ENCODE data around the gene CATSPER1. TPM values are rescaled to one million over a fixed set of nuclear protein-coding genes. Genes with fewer than 3 reads are reported as not detected.

The CATSPER1 gene
- polyA plus RNA-seq, 3 donors from 2014 or later: 17.2 to 41.1 (median 20.8) TPM

GRCh38 chr11:66064571-66064970, 38.3 kb upstream of the CATSPER1 start:
- Mint-ChIP-seq H3K27ac (peak overlapping the region in 2 of 6 donors; percentile 20 to 28), H3K4me3 (no peak overlapping the region), H3K27me3 (ENCODE audit: low read depth in 3 of 3) (peaks cover 4 to 11% (median 4%) of the 10 kb centered on the region in 3 donors), H3K4me1 (peaks cover 21 to 47% of the 10 kb centered on the region in 2 donors), H3K9me3 (no peaks in the 10 kb centered on the region), H3K36me3 (peaks cover 42 to 66% (median 53%) of the 10 kb centered on the region in 3 donors)
- no peak for DNase-seq

- Mint-ChIP-seq H3K4me1 (peaks cover 14 to 40% of the 10 kb centered on the region in 2 donors), H3K27me3 (ENCODE audit: low read depth in 3 of 3) (peaks cover 0 to 6% (median 5%) of the 10 kb centered on the region in 3 donors), H3K27ac (peak overlapping the region in 2 of 6 donors; percentile 3 to 43), H3K4me3 (no peak overlapping the region), H3K9me3 (no peaks in the 10 kb centered on the region), H3K36me3 (peaks cover 45 to 69% (median 55%) of the 10 kb centered on the region in 3 donors)
- no peak for DNase-seq
Measured at GRCh38 chr11:66063900-66064299, 37.6 kb upstream of the CATSPER1 start.

- H3K36me3 Mint-ChIP-seq: peaks cover 47 to 78% (median 58%) of the 10 kb centered on the region in 3 donors
Measured at GRCh38 chr11:66062408-66062807, 36.1 kb upstream of the CATSPER1 start.

GRCh38 chr11:66061268-66061667, 35.0 kb upstream of the CATSPER1 start:
- DNase-seq: no peak
- Mint-ChIP-seq H3K4me1 (peaks cover 0 to 22% of the 10 kb centered on the region in 2 donors), H3K4me3 (no peak overlapping the region), H3K9me3 (no peaks in the 10 kb centered on the region), H3K27ac (peak overlapping the region in 3 of 6 donors; percentile 2 to 63 (median 2)), H3K36me3 (peaks cover 45 to 74% (median 51%) of the 10 kb centered on the region in 3 donors), H3K27me3 (ENCODE audit: low read depth in 3 of 3) (peaks cover 0 to 5% (median 0%) of the 10 kb centered on the region in 3 donors)

More at GRCh38 chr11:66062408-66062807, 36.1 kb upstream of the CATSPER1 start:
- H3K27me3 Mint-ChIP-seq (ENCODE audit: low read depth in 3 of 3): peaks cover 0 to 5% (median 0%) of the 10 kb centered on the region in 3 donors
- DNase-seq: no peak
- peak overlapping the region in 1 of 6 donors; percentile 9 for H3K27ac Mint-ChIP-seq
- H3K4me3 Mint-ChIP-seq: no peak overlapping the region
- H3K4me1 Mint-ChIP-seq: peaks cover 2 to 28% of the 10 kb centered on the region in 2 donors
- no peaks in the 10 kb centered on the region for H3K9me3 Mint-ChIP-seq

GRCh38 chr11:66059966-66060680, 33.8 kb upstream of the CATSPER1 start:
- Mint-ChIP-seq H3K4me3 (no peak overlapping the region), H3K36me3 (peaks cover 41 to 74% (median 48%) of the 10 kb centered on the region in 3 donors), H3K4me1 (peaks cover 0 to 23% of the 10 kb centered on the region in 2 donors), H3K27ac (peak overlapping the region in 1 of 6 donors; percentile 19), H3K27me3 (ENCODE audit: low read depth in 3 of 3) (peaks cover 0 to 5% (median 0%) of the 10 kb centered on the region in 3 donors), H3K9me3 (no peaks in the 10 kb centered on the region)
- DNase-seq: no peak

- Mint-ChIP-seq H3K9me3 (no peaks in the 10 kb centered on the region), H3K4me1 (peaks cover 19 to 35% of the 10 kb centered on the region in 2 donors), H3K27ac (no peak overlapping the region), H3K36me3 (peaks cover 27 to 59% (median 28%) of the 10 kb centered on the region in 3 donors), H3K27me3 (ENCODE audit: low read depth in 3 of 3) (peaks cover 0 to 7% (median 6%) of the 10 kb centered on the region in 3 donors), H3K4me3 (no peak overlapping the region)
- DNase-seq: no peak
Measured at GRCh38 chr11:66056501-66056900, 30.2 kb upstream of the CATSPER1 start.

GRCh38 chr11:66055021-66055420, 28.7 kb upstream of the CATSPER1 start:
- H3K4me3 Mint-ChIP-seq: no peak overlapping the region
- H3K27me3 Mint-ChIP-seq (ENCODE audit: low read depth in 3 of 3): peaks cover 0 to 9% (median 6%) of the 10 kb centered on the region in 3 donors
- peaks cover 27 to 39% of the 10 kb centered on the region in 2 donors for H3K4me1 Mint-ChIP-seq
- peak overlapping the region in 1 of 6 donors; percentile 13 for H3K27ac Mint-ChIP-seq
- H3K9me3 Mint-ChIP-seq: no peaks in the 10 kb centered on the region
- no peak for DNase-seq
- peaks cover 17 to 46% (median 19%) of the 10 kb centered on the region in 3 donors for H3K36me3 Mint-ChIP-seq

- Mint-ChIP-seq H3K27ac (peak overlapping the region; percentile 94 to 99 (median 98)), H3K4me3 (peak overlapping the region; percentile 99 to 100 (median 99)), H3K36me3 (peaks cover 12 to 31% (median 13%) of the 10 kb centered on the region in 3 donors), H3K9me3 (no peaks in the 10 kb centered on the region), H3K27me3 (ENCODE audit: low read depth in 3 of 3) (peaks cover 0 to 13% (median 12%) of the 10 kb centered on the region in 3 donors), H3K4me1 (peaks cover 29 to 37% of the 10 kb centered on the region in 2 donors)
- no peak for DNase-seq
Measured at GRCh38 chr11:66052664-66052982, 26.3 kb upstream of the CATSPER1 start.

- peaks cover 8 to 26% (median 12%) of the 10 kb centered on the region in 3 donors for H3K36me3 Mint-ChIP-seq
- H3K9me3 Mint-ChIP-seq: no peaks in the 10 kb centered on the region
- peak; percentile 95 to 96 (median 96) for DNase-seq
- peaks cover 29 to 37% of the 10 kb centered on the region in 2 donors for H3K4me1 Mint-ChIP-seq
- H3K27ac Mint-ChIP-seq: peak within 1 kb of the TSS; percentile 94 to 99 (median 98)
- peak within 1 kb of the TSS; percentile 99 to 100 (median 99) for H3K4me3 Mint-ChIP-seq
- H3K27me3 Mint-ChIP-seq (ENCODE audit: low read depth in 3 of 3): peaks cover 0 to 13% (median 12%) of the 10 kb centered on the region in 3 donors
Measured at GRCh38 chr11:66051766-66052663, 25.7 kb upstream of the CATSPER1 start, which contains the start of gene SF3B2. TSS of gene SF3B2 (plus strand) at chr11:66052364. CDS start at chr11:66052385, 21 bp downstream.

- Mint-ChIP-seq H3K4me3 (peak overlapping the region; percentile 88 to 100 (median 99)), H3K9me3 (no peaks in the 10 kb centered on the region), H3K36me3 (peaks cover 8 to 24% (median 12%) of the 10 kb centered on the region in 3 donors), H3K4me1 (peaks cover 29 to 37% of the 10 kb centered on the region in 2 donors), H3K27ac (peak overlapping the region; percentile 90 to 97 (median 96)), H3K27me3 (ENCODE audit: low read depth in 3 of 3) (peaks cover 0 to 13% (median 12%) of the 10 kb centered on the region in 3 donors)
- DNase-seq: no peak
Measured at GRCh38 chr11:66051371-66051765, 25.1 kb upstream of the CATSPER1 start.

- peaks cover 8 to 20% (median 12%) of the 10 kb centered on the region in 3 donors for H3K36me3 Mint-ChIP-seq
- H3K27ac Mint-ChIP-seq: peak overlapping the region in 4 of 6 donors; percentile 72 to 97 (median 96)
Measured at GRCh38 chr11:66050581-66051231, 24.4 kb upstream of the CATSPER1 start.

GRCh38 chr11:66048547-66049323, 22.5 kb upstream of the CATSPER1 start, which contains the start of gene GAL3ST3:
TSS of gene GAL3ST3 (minus strand) at chr11:66049161. CDS start at chr11:66045415, 3,746 bp downstream.
- Mint-ChIP-seq H3K27ac (no peak within 1 kb of the TSS), H3K4me3 (no peak within 1 kb of the TSS), H3K9me3 (no peaks in the 10 kb centered on the region), H3K36me3 (peaks cover 0 to 9% (median 3%) of the 10 kb centered on the region in 3 donors), H3K4me1 (peaks cover 36 to 43% of the 10 kb centered on the region in 2 donors), H3K27me3 (ENCODE audit: low read depth in 3 of 3) (peaks cover 0 to 15% (median 14%) of the 10 kb centered on the region in 3 donors)
- DNase-seq: no peak

More at GRCh38 chr11:66050581-66051231, 24.4 kb upstream of the CATSPER1 start:
- no peaks in the 10 kb centered on the region for H3K9me3 Mint-ChIP-seq
- peaks cover 0 to 14% (median 13%) of the 10 kb centered on the region in 3 donors for H3K27me3 Mint-ChIP-seq (ENCODE audit: low read depth in 3 of 3)
- peak overlapping the region; percentile 88 to 100 (median 99) for H3K4me3 Mint-ChIP-seq
- DNase-seq: no peak
- H3K4me1 Mint-ChIP-seq: peaks cover 29 to 40% of the 10 kb centered on the region in 2 donors

Measured in immature natural killer cell (primary cell).